ENCODE data around the gene TNIP1. TPM values are rescaled to one million over a fixed set of nuclear protein-coding genes. Genes with fewer than 3 reads are reported as not detected.

The TNIP1 gene
- total RNA-seq, 1 experiment from 2014 or later, result 342 TPM

DNA sequence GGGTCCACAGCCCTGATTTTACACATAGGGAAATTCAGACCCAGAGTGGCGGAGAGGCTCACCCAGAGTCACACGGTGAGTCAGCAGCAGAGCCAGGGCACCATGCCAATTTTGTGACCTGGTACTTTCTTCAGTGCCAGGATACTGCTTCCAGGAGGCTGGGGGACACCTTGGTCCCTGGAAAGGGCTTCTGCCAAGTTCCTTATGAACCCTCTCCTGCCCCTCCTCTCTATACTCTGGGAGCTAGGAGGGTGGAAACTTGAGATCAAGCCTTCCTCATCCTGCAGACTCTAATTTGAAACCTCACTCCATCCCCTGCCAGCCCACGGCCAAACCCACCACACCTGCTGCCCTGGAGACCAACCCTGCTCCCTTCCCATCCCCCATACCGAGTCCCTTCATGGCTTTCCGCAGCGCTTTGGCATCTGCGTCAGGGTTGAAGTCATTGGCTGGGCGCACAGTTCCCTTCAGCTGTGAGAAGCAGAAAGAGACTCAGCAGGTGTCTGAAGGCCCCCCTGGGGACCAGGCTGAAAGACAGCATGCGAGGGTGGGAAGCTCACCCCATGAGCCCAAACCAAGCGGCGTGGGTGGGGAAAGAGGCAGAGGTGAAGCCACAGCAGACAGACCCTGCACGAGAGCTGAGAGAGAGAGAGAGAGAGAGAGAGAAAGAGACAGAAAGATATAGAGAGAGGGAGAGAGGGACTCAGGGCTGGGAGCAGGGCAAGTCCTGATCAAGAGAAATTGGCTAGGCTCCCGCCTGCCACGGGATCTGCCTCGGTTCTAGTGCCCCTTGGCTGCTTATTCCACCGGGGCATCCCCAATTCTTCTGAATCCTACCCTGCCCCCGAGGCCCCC is 43.3 kb upstream of the TNIP1 start:
- no peaks in the 10 kb centered on the region for H3K36me3 Mint-ChIP-seq (ENCODE audit: insufficient read depth, unreplicated experiment)
- DNase-seq (ENCODE audit: unreplicated experiment), result peak; percentile 55
- BruUV-seq (replicated peaks), result no TSS peak
- TF ChIP-seq, protein P1, sequence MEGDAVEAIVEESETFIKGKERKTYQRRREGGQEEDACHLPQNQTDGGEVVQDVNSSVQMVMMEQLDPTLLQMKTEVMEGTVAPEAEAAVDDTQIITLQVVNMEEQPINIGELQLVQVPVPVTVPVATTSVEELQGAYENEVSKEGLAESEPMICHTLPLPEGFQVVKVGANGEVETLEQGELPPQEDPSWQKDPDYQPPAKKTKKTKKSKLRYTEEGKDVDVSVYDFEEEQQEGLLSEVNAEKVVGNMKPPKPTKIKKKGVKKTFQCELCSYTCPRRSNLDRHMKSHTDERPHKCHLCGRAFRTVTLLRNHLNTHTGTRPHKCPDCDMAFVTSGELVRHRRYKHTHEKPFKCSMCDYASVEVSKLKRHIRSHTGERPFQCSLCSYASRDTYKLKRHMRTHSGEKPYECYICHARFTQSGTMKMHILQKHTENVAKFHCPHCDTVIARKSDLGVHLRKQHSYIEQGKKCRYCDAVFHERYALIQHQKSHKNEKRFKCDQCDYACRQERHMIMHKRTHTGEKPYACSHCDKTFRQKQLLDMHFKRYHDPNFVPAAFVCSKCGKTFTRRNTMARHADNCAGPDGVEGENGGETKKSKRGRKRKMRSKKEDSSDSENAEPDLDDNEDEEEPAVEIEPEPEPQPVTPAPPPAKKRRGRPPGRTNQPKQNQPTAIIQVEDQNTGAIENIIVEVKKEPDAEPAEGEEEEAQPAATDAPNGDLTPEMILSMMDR (IDR thresholded peaks at IDR 0.05; ENCODE audit: unreplicated experiment), result no peak
- ChIA-PET CTCF (interaction anchor here (0.5 to 29.6 kb wide), 20 partner anchors 8 to 1391 kb away, joined by 3 to 1587 read pairs (median 22); partner anchors contain the start of gene TNIP1), POLR2A (no interaction called here)
- peaks cover 12% of the 10 kb centered on the region for H3K4me1 Mint-ChIP-seq (ENCODE audit: insufficient read depth, unreplicated experiment)
- intact Hi-C loops (cut with micrococcal nuclease), result loop anchor here (10.0 kb wide), 3 partner anchors 401 to 621 kb away; no protein-coding TSS in a partner anchor
- no peak overlapping the region for H3K4me3 Mint-ChIP-seq (ENCODE audit: unreplicated experiment)
- H3K27ac Mint-ChIP-seq (ENCODE audit: low read depth, unreplicated experiment), result no peak overlapping the region
- H3K27me3 Mint-ChIP-seq (ENCODE audit: insufficient read depth, unreplicated experiment), result peaks cover 21% of the 10 kb centered on the region
- H3K9me3 Mint-ChIP-seq (ENCODE audit: unreplicated experiment), result no peaks in the 10 kb centered on the region

DNA sequence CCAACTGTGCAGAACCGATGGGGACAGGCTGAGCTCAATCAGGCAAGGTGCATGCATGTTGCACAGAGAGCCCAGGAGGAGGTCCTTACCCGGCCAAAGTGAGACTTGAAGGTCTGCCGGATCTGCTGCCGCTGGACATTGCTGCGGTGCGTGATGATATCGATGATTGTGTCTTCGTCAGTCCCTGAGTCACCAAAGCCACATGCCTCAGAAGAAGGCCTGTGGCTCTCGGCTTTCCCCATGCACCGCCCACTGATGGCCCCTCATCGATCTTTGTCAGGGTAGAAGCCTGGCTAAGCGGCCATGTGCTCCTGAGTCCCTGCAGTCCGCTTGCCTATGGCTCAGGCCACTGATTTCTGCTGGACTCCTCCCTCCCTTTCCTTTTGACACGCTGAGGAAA is 42.0 kb upstream of the TNIP1 start:
- peaks cover 12% of the 10 kb centered on the region for H3K4me1 Mint-ChIP-seq (ENCODE audit: insufficient read depth, unreplicated experiment)
- no peak overlapping the region for H3K4me3 Mint-ChIP-seq (ENCODE audit: unreplicated experiment)
- no peaks in the 10 kb centered on the region for H3K36me3 Mint-ChIP-seq (ENCODE audit: insufficient read depth, unreplicated experiment)
- no peaks in the 10 kb centered on the region for H3K9me3 Mint-ChIP-seq (ENCODE audit: unreplicated experiment)
- BruUV-seq (replicated peaks), result no TSS peak
- no peak overlapping the region for H3K27ac Mint-ChIP-seq (ENCODE audit: low read depth, unreplicated experiment)
- DNase-seq (ENCODE audit: unreplicated experiment), result no peak
- TF ChIP-seq, protein P1 (IDR thresholded peaks at IDR 0.05; ENCODE audit: unreplicated experiment), result no peak
- intact Hi-C loops (cut with micrococcal nuclease), result loop anchor here (10.0 kb wide), 3 partner anchors 402 to 622 kb away; no protein-coding TSS in a partner anchor
- POLR2A ChIA-PET, result no interaction called here
- CTCF ChIA-PET, result interaction anchor here (1.5 to 29.6 kb wide), 7 partner anchors 17 to 121 kb away, joined by 5 to 1587 read pairs (median 206); partner anchors contain the start of genes ANXA6 and TNIP1
- peaks cover 20% of the 10 kb centered on the region for H3K27me3 Mint-ChIP-seq (ENCODE audit: insufficient read depth, unreplicated experiment)

DNA sequence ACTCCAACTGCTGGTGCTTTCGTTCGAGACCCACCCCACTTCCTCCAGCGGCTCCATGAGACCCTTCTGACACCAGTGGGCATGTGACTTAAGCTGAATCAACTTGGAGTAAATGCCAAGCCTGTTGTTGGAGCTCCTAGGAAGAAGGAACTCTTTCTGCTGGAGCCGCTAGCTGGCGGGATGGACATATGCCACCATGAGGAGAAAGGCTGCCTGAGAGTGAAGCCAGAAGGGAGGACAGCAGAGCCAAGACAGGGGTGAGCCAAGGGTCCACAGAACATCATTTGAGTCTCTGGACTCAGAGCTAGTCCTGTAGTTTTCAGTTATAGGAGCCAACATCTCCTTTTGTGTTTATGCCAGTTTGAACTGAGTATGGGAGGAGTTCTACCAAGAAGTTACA is 40.8 kb upstream of the TNIP1 start:
- ChIA-PET CTCF (interaction anchor here (0.6 to 29.6 kb wide), 9 partner anchors 18 to 218 kb away, joined by 3 to 1587 read pairs (median 15); partner anchors contain the start of genes ANXA6 and TNIP1), POLR2A (interaction anchor here (0.6 kb wide), 1 partner anchor 97 kb away, joined by 3 read pairs; no protein-coding TSS in a partner anchor)
- DNase-seq (ENCODE audit: unreplicated experiment), result no peak
- no peaks in the 10 kb centered on the region for H3K36me3 Mint-ChIP-seq (ENCODE audit: insufficient read depth, unreplicated experiment)
- H3K27ac Mint-ChIP-seq (ENCODE audit: low read depth, unreplicated experiment), result no peak overlapping the region
- H3K4me1 Mint-ChIP-seq (ENCODE audit: insufficient read depth, unreplicated experiment), result peaks cover 12% of the 10 kb centered on the region
- BruUV-seq (replicated peaks), result no TSS peak
- no peak overlapping the region for H3K4me3 Mint-ChIP-seq (ENCODE audit: unreplicated experiment)
- no peaks in the 10 kb centered on the region for H3K9me3 Mint-ChIP-seq (ENCODE audit: unreplicated experiment)
- H3K27me3 Mint-ChIP-seq (ENCODE audit: insufficient read depth, unreplicated experiment), result peaks cover 10% of the 10 kb centered on the region
- TF ChIP-seq, protein P1 (IDR thresholded peaks at IDR 0.05; ENCODE audit: unreplicated experiment), result no peak
- intact Hi-C loops (cut with micrococcal nuclease), result loop anchor here (10.0 kb wide), 3 partner anchors 403 to 623 kb away; no protein-coding TSS in a partner anchor

DNA sequence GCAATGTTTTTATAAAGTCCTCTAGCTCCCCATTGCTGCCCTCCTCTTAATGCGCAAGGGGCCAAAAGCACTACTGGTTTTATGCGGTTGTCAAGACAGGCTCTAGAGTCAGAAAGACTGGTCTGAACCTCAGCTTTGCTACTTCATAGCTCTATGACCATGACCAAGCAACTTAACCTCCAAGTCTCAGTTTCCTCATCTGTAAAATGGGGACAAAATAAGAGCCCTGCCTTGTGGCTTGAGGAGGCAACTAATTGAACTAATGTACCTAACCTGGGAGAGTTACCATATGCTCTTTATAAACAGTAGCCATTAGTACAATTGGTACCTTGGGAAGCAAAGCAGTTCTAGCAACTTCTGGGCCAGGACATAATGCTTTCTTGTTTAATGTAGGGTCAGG is 40.3 kb upstream of the TNIP1 start:
- Mint-ChIP-seq H3K36me3 (ENCODE audit: insufficient read depth, unreplicated experiment) (no peaks in the 10 kb centered on the region), H3K4me3 (ENCODE audit: unreplicated experiment) (no peak overlapping the region), H3K9me3 (ENCODE audit: unreplicated experiment) (no peaks in the 10 kb centered on the region), H3K27me3 (ENCODE audit: insufficient read depth, unreplicated experiment) (peaks cover 10% of the 10 kb centered on the region), H3K4me1 (ENCODE audit: insufficient read depth, unreplicated experiment) (peaks cover 8% of the 10 kb centered on the region), H3K27ac (ENCODE audit: low read depth, unreplicated experiment) (no peak overlapping the region)
- DNase-seq (ENCODE audit: unreplicated experiment), result no peak
- no TSS peak for BruUV-seq (replicated peaks)
- ChIA-PET CTCF (interaction anchor here (0.6 to 29.6 kb wide), 10 partner anchors 9 to 250 kb away, joined by 3 to 1587 read pairs (median 6); partner anchors contain the start of gene TNIP1), POLR2A (interaction anchor here (0.6 kb wide), 1 partner anchor 96 kb away, joined by 3 read pairs; no protein-coding TSS in a partner anchor)
- TF ChIP-seq, protein P1 (IDR thresholded peaks at IDR 0.05; ENCODE audit: unreplicated experiment), result no peak
- intact Hi-C loops (cut with micrococcal nuclease), result loop anchor here (10.0 kb wide), 3 partner anchors 404 to 624 kb away; no protein-coding TSS in a partner anchor
